GM21576 (cell line): Measurements from ENCODE around the gene ST6GALNAC3.

Source experiments
- ATAC-seq: cut with Tn5 transposase; IDR thresholded peaks from one replicate; pipeline ENCODE4 v1.9.1; 2021; ENCODE audit warnings: mild to moderate bottlenecking, moderate library complexity; ENCODE audit not compliant: unreplicated experiment

The ST6GALNAC3 gene

GRCh38 chr1:76408303-76408702 lies 333.8 kb downstream of the ST6GALNAC3 start:
- ATAC-seq: no peak

- ATAC-seq: no peak
These were observed 336.0 kb downstream of the ST6GALNAC3 start for GRCh38 chr1:76410499-76410898.

- no peak for ATAC-seq
These were observed 344.0 kb downstream of the ST6GALNAC3 start for GRCh38 chr1:76418531-76418930.

- no peak for ATAC-seq
These were observed 345.1 kb downstream of the ST6GALNAC3 start for GRCh38 chr1:76419603-76420002.

- ATAC-seq: peak; percentile 92
These were observed 350.9 kb downstream of the ST6GALNAC3 start for GRCh38 chr1:76425201-76426145.

GRCh38 chr1:76426606-76427005 lies 352.1 kb downstream of the ST6GALNAC3 start:
- ATAC-seq: no peak

GRCh38 chr1:76428028-76428427 lies 353.5 kb downstream of the ST6GALNAC3 start:
- ATAC-seq: no peak

GRCh38 chr1:76430531-76430930 lies 356.0 kb downstream of the ST6GALNAC3 start:
- no peak for ATAC-seq

GRCh38 chr1:76433526-76433925 lies 359.0 kb downstream of the ST6GALNAC3 start:
- no peak for ATAC-seq

- ATAC-seq: no peak
These were observed 368.7 kb downstream of the ST6GALNAC3 start for GRCh38 chr1:76443217-76443616.

GRCh38 chr1:76444773-76445172 lies 370.2 kb downstream of the ST6GALNAC3 start:
- no peak for ATAC-seq

GRCh38 chr1:76450229-76450628 lies 375.7 kb downstream of the ST6GALNAC3 start:
- no peak for ATAC-seq

GRCh38 chr1:76463278-76463677 lies 388.7 kb downstream of the ST6GALNAC3 start:
- ATAC-seq: no peak

GRCh38 chr1:76463849-76464248 lies 389.3 kb downstream of the ST6GALNAC3 start:
- ATAC-seq: no peak

- no peak for ATAC-seq
These were observed 390.5 kb downstream of the ST6GALNAC3 start for GRCh38 chr1:76465030-76465429.

- no peak for ATAC-seq
These were observed 395.6 kb downstream of the ST6GALNAC3 start for GRCh38 chr1:76470166-76470565.

GRCh38 chr1:76471536-76471935 lies 397.0 kb downstream of the ST6GALNAC3 start:
- ATAC-seq: no peak

GRCh38 chr1:76473591-76473990 lies 399.0 kb downstream of the ST6GALNAC3 start:
- no peak for ATAC-seq

GRCh38 chr1:76474922-76475321 lies 400.4 kb downstream of the ST6GALNAC3 start:
- ATAC-seq: no peak

- ATAC-seq: no peak
These were observed 402.6 kb downstream of the ST6GALNAC3 start for GRCh38 chr1:76477156-76477555.

GRCh38 chr1:76480827-76481226 lies 406.3 kb downstream of the ST6GALNAC3 start:
- no peak for ATAC-seq

GRCh38 chr1:76481672-76482071 lies 407.1 kb downstream of the ST6GALNAC3 start:
- no peak for ATAC-seq

GRCh38 chr1:76482272-76482671 lies 407.7 kb downstream of the ST6GALNAC3 start:
- no peak for ATAC-seq
